Nephron progenitor cell (in vitro differentiated cells): ENCODE results near the gene TSPAN17.
A peak's percentile ranks its signal among the peaks of the same experiment; 100 is the strongest.

Experiments
- DNase-seq: peaks from one replicate; pipeline ENCODE4 v3.0.0; 2021
- H3K27ac Mint-ChIP-seq: 2 replicates; pipeline ENCODE4 v1.8.0; 2021; ENCODE audit warnings: mild to moderate bottlenecking, moderate library complexity, mixed read lengths
- H3K27me3 Mint-ChIP-seq: 2 replicates; pipeline ENCODE4 v1.8.0; 2021; ENCODE audit warnings: mild to moderate bottlenecking, low read depth, mixed read lengths; ENCODE audit not compliant: poor library complexity
- H3K36me3 Mint-ChIP-seq: 2 replicates; pipeline ENCODE4 v1.8.0; 2021; ENCODE audit warnings: low read depth, mixed read lengths
- H3K4me1 Mint-ChIP-seq: 2 replicates; pipeline ENCODE4 v1.8.0; 2021; ENCODE audit warnings: mixed read lengths
- H3K4me3 Mint-ChIP-seq: 2 replicates; pipeline ENCODE4 v1.8.0; 2021; ENCODE audit warnings: mild to moderate bottlenecking, moderate library complexity, mixed read lengths
- H3K9me3 Mint-ChIP-seq: 2 replicates; pipeline ENCODE4 v1.8.0; 2021; ENCODE audit warnings: mild to moderate bottlenecking, moderate library complexity, mixed read lengths
- TF ChIP-seq, protein P1 (sequence below): fragments of 200-600 bp; sonication (generic); IDR thresholded peaks from 2 replicates; pipeline ENCODE4 v1.5.0; 2021; ENCODE audit warnings: antibody characterized with exemption

TSPAN17 gene

DNA sequence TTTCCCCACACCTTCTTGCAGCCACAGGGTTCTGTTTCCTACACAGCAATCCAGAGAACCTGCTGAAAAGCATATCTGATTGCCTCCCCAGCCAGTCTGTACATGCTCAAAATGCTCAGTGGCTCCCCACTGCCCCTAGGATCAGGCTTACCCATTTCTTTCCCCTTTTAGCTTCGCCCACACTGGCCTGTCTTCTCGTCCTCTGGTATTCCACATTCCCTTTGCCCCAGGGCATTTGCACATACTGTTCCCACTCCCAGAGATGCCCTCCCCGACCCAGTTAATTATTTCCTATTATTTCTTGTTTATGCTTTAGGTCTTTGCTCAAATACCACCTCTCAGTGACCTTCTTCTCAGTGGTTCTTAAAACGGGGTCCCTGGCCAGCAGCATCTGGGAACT, 6.7 kb upstream of the TSPAN17 start:
- Mint-ChIP-seq H3K36me3 (no peaks in the 10 kb centered on the region), H3K4me3 (no peak overlapping the region), H3K27ac (peak overlapping the region; percentile 21), H3K27me3 (peaks cover 13% of the 10 kb centered on the region), H3K9me3 (peaks cover 4% of the 10 kb centered on the region), H3K4me1 (peaks cover 5% of the 10 kb centered on the region)
- TF ChIP-seq, protein P1, sequence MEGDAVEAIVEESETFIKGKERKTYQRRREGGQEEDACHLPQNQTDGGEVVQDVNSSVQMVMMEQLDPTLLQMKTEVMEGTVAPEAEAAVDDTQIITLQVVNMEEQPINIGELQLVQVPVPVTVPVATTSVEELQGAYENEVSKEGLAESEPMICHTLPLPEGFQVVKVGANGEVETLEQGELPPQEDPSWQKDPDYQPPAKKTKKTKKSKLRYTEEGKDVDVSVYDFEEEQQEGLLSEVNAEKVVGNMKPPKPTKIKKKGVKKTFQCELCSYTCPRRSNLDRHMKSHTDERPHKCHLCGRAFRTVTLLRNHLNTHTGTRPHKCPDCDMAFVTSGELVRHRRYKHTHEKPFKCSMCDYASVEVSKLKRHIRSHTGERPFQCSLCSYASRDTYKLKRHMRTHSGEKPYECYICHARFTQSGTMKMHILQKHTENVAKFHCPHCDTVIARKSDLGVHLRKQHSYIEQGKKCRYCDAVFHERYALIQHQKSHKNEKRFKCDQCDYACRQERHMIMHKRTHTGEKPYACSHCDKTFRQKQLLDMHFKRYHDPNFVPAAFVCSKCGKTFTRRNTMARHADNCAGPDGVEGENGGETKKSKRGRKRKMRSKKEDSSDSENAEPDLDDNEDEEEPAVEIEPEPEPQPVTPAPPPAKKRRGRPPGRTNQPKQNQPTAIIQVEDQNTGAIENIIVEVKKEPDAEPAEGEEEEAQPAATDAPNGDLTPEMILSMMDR = no peak
- DNase-seq = no peak

DNA sequence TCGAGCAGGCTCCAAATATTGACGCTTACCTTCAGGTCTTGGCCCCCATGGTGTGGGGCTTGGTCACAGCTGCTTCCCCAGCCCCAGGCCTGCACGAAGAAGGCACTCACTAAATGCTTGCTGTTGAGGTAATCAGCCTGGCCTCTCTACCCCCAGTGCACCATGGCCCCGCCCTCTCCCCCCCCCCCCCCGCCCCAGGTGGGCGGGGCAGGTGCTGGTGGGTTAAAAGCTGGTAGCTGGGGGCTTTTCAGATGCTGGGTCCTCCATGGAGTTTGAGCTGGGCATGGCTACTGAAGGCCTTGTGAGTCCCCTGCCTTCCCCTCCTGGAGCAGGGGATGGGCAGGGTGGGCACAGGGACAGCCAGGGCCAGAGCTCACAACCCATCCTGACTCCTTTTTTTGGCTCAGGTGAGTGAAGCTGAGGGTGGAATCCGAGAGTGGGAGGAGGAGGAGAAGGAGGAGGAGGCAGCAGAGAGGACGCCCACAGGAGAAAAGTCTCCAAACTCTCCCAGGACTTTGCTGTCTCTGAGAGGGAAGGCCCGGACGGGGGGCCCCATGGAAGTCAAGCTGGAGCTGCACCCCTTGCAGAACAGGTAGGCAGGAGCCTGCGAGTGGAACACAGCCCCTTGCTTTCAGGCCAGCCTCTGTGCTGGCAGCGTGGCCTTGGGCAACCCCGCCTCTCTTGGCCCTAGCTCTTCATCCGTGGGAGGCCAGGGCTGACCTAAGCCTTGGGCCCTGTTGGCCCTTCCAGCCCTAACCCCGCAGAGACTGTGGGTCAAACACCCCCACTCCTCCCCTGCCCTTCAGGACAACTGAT, 4.4 kb upstream of the TSPAN17 start:
- DNase-seq = no peak
- TF ChIP-seq, protein P1 = no peak
- no peak overlapping the region for H3K4me3 Mint-ChIP-seq
- peaks cover 5% of the 10 kb centered on the region for H3K4me1 Mint-ChIP-seq
- peaks cover 6% of the 10 kb centered on the region for H3K27me3 Mint-ChIP-seq
- no peak overlapping the region for H3K27ac Mint-ChIP-seq
- H3K9me3 Mint-ChIP-seq = no peaks in the 10 kb centered on the region
- no peaks in the 10 kb centered on the region for H3K36me3 Mint-ChIP-seq

DNA sequence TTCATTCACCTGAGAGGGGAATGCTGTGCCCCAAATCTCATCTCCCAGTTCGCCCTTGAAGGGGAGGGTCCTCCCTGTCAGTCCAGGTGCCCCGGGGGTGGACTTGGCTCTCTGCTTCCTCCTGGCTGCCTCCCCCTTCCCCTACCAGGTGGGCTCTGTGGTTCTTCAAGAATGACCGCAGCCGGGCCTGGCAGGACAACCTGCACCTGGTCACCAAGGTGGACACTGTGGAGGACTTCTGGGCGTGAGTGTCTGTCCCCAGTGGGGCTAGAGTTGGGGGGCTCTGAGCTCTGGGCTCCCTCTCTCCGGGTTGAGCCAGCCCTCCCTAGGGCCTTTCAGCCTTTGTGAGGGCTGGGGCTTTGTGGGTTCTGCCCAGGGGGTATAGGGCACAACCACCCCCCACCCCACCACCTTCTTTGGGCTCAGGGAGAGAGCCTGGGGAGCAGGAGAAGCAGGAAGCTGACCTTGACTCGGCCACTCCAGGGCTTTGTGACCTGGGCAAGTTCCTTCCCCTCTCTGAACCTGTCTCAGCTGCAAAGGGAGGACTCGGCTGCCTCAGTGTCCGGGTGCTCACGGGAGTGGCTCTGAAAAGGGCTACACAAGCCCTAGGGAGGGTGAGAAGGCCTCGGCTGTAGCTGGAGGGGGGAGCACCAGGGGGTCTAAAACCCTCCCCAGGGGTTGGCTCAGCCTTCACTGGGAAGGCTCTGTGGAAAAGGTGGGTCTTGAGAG, 3.6 kb upstream of the TSPAN17 start:
- TF ChIP-seq, protein P1 = no peak
- no peaks in the 10 kb centered on the region for H3K9me3 Mint-ChIP-seq
- H3K4me3 Mint-ChIP-seq = no peak overlapping the region
- peaks cover 11% of the 10 kb centered on the region for H3K4me1 Mint-ChIP-seq
- H3K36me3 Mint-ChIP-seq = no peaks in the 10 kb centered on the region
- peaks cover 6% of the 10 kb centered on the region for H3K27me3 Mint-ChIP-seq
- no peak for DNase-seq
- no peak overlapping the region for H3K27ac Mint-ChIP-seq

DNA sequence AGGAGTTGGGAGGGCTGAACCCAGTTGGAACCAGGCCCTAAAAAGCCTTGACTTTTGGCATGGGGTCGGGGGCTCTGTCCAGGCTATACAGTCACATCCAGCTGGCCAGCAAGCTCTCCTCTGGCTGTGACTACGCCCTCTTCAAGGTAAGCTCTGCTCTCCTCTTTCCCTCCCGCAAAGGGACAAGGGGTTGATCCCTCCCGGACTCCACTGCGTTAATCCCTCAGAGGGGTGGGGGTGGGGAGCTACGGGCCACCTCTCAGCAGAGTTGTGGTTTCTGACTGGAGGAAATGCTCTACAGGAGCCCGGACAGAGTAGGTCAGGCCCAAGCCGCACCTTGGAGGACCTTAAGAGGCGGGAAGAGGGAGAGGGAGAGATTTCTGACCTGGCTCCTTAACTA, 3.0 kb upstream of the TSPAN17 start:
- H3K27ac Mint-ChIP-seq = no peak overlapping the region
- TF ChIP-seq, protein P1 = no peak
- H3K4me1 Mint-ChIP-seq = peaks cover 16% of the 10 kb centered on the region
- no peak for DNase-seq
- no peaks in the 10 kb centered on the region for H3K36me3 Mint-ChIP-seq
- no peaks in the 10 kb centered on the region for H3K9me3 Mint-ChIP-seq
- peaks cover 6% of the 10 kb centered on the region for H3K27me3 Mint-ChIP-seq
- H3K4me3 Mint-ChIP-seq = no peak overlapping the region

DNA sequence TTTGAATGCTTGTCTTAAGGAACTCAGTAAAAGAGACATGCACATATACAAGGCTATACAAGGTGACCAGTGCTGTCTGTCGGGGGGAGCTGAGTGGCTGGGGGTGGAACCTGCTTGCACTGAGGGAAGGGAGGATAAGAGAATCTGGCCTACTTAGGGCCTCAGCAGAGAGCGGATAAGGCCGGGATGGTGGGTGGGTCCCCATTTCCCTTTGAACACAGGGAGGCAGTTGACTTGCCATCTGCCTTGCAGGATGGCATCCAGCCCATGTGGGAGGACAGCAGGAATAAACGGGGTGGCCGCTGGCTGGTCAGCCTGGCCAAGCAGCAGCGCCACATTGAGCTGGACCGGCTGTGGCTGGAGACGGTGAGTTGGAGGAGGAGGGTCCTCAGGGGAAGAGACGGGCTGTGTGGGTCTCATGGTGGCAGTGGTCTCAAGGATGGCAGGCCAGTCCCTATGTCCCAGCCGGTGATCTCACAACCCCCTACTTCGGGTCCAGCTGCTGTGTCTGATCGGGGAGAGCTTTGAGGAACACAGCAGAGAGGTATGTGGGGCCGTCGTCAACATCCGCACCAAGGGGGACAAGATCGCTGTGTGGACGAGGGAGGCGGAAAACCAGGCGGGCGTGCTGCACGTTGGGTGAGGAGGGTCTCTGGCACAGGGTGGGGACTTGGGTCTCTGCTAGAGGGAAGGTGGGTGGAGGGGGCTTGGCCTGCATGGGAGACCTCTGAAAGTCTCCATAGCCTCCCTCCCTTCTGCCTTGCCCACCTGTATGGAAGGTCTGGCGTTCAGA, 2.2 kb upstream of the TSPAN17 start:
- no peak overlapping the region for H3K4me3 Mint-ChIP-seq
- H3K9me3 Mint-ChIP-seq = no peaks in the 10 kb centered on the region
- DNase-seq = no peak
- H3K36me3 Mint-ChIP-seq = no peaks in the 10 kb centered on the region
- peaks cover 3% of the 10 kb centered on the region for H3K27me3 Mint-ChIP-seq
- TF ChIP-seq, protein P1 = no peak
- peaks cover 18% of the 10 kb centered on the region for H3K4me1 Mint-ChIP-seq
- no peak overlapping the region for H3K27ac Mint-ChIP-seq
